Dendritic cell treated with granulocyte-macrophage colony-stimulating factor and Interleukin-4, amounts not matched to agents 40 ng/mL and 50 ng/mL, for 4 days (primary cell): ENCODE results near the gene SLC6A2.
"Not testable (repeated sequence)": the region's sequence is repeated elsewhere in the genome, so short reads cannot be mapped to it uniquely, and the experiment has no call there.

Source experiments
- H3K27ac Mint-ChIP-seq: one replicate; pipeline ENCODE4 v1.8.0; 2022; ENCODE audit warnings: mild to moderate bottlenecking, mixed read lengths
- H3K27me3 Mint-ChIP-seq: one replicate; pipeline ENCODE4 v1.8.0; 2022; ENCODE audit warnings: mild to moderate bottlenecking, mixed read lengths
- H3K36me3 Mint-ChIP-seq: one replicate; pipeline ENCODE4 v1.8.0; 2022; ENCODE audit warnings: low read depth, mixed read lengths
- H3K4me1 Mint-ChIP-seq: one replicate; pipeline ENCODE4 v1.8.0; 2022; ENCODE audit warnings: low read depth, mixed read lengths
- H3K4me3 Mint-ChIP-seq: one replicate; pipeline ENCODE4 v1.8.0; 2022; ENCODE audit warnings: mild to moderate bottlenecking, moderate library complexity, mixed read lengths
- H3K9me3 Mint-ChIP-seq: one replicate; pipeline ENCODE4 v1.8.0; 2022; ENCODE audit warnings: mixed read lengths
- intact Hi-C: fragments of 100-400 bp; cut with micrococcal nuclease; formaldehyde crosslinking; loops from one replicate; pipeline ENCODE4 v1.15.0; 2022

The SLC6A2 gene

GRCh38 chr16:55732496-55732895 is 76.7 kb downstream of the SLC6A2 start:
- no peaks in the 10 kb centered on the region for H3K36me3 Mint-ChIP-seq
- intact Hi-C loops: no loop called here
- no peaks in the 10 kb centered on the region for H3K9me3 Mint-ChIP-seq
- no peak overlapping the region for H3K4me3 Mint-ChIP-seq
- peaks cover 5% of the 10 kb centered on the region for H3K4me1 Mint-ChIP-seq
- H3K27me3 Mint-ChIP-seq: peaks cover 25% of the 10 kb centered on the region
- no peak overlapping the region for H3K27ac Mint-ChIP-seq

DNA sequence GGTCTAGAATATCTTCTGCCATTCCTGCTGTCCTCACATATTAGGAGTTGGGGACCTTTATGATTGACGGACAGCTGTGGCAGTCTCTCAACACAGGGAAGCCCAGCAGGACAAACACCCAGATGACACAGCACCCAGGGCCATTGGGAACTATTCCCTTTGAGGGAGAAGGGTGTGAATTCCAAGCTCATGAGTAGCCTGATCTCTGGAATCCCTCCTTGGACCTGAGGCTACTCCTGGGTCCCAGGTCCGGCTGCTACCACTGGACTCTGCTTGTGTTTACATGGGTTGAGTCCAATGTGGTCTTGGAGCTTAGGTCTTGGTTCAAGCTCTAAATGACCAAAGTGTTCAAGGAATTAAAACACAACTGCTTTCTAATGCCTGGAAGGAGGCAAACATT is 78.9 kb downstream of the SLC6A2 start:
- intact Hi-C loops: no loop called here
- H3K27me3 Mint-ChIP-seq: peaks cover 30% of the 10 kb centered on the region

GRCh38 chr16:55735120-55735781 is 79.5 kb downstream of the SLC6A2 start:
- H3K9me3 Mint-ChIP-seq: no peaks in the 10 kb centered on the region
- intact Hi-C loops: no loop called here
- no peak overlapping the region for H3K27ac Mint-ChIP-seq
- no peaks in the 10 kb centered on the region for H3K36me3 Mint-ChIP-seq
- peaks cover 26% of the 10 kb centered on the region for H3K27me3 Mint-ChIP-seq
- H3K4me1 Mint-ChIP-seq: peaks cover 5% of the 10 kb centered on the region
- H3K4me3 Mint-ChIP-seq: no peak overlapping the region

More for the DNA sequence above, 78.9 kb downstream of the SLC6A2 start:
- Mint-ChIP-seq H3K27ac (no peak overlapping the region), H3K4me1 (peaks cover 5% of the 10 kb centered on the region), H3K9me3 (no peaks in the 10 kb centered on the region), H3K36me3 (no peaks in the 10 kb centered on the region), H3K4me3 (no peak overlapping the region)

- Mint-ChIP-seq H3K36me3 (no peaks in the 10 kb centered on the region), H3K27me3 (peaks cover 25% of the 10 kb centered on the region), H3K4me3 (no peak overlapping the region), H3K9me3 (no peaks in the 10 kb centered on the region), H3K27ac (no peak overlapping the region), H3K4me1 (peaks cover 3% of the 10 kb centered on the region)
- intact Hi-C loops: no loop called here
Measured at GRCh38 chr16:55736671-55737070, 80.9 kb downstream of the SLC6A2 start.

DNA sequence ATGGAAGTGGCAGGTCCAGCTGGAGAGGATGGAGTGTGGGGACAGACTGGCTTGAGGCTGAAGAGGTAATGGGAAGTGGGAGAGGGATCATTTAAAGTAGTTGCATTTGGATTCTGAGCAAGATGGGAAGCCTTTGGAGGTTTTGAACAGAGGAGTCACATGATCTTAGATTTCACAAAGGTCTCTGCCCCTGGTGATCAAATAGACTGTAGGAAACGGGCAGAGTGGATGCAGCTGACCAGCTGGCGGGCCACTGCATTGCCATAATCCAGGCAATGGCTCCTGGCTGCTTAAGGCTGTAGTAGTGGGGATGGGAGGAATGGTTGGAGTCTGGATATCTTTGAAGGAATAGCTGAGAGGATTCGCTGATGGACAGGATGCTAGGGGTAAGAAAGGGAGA is 81.5 kb downstream of the SLC6A2 start:
- H3K9me3 Mint-ChIP-seq: no peaks in the 10 kb centered on the region
- intact Hi-C loops: no loop called here
- H3K4me3 Mint-ChIP-seq: no peak overlapping the region
- H3K4me1 Mint-ChIP-seq: no peaks in the 10 kb centered on the region
- H3K27ac Mint-ChIP-seq: no peak overlapping the region
- peaks cover 26% of the 10 kb centered on the region for H3K27me3 Mint-ChIP-seq
- H3K36me3 Mint-ChIP-seq: no peaks in the 10 kb centered on the region

- intact Hi-C loops: no loop called here
- H3K4me3 Mint-ChIP-seq: no peak overlapping the region
- H3K9me3 Mint-ChIP-seq: no peaks in the 10 kb centered on the region
- H3K36me3 Mint-ChIP-seq: no peaks in the 10 kb centered on the region
- H3K4me1 Mint-ChIP-seq: no peaks in the 10 kb centered on the region
- H3K27ac Mint-ChIP-seq: no peak overlapping the region
- peaks cover 31% of the 10 kb centered on the region for H3K27me3 Mint-ChIP-seq
Measured at GRCh38 chr16:55737966-55738365, 82.2 kb downstream of the SLC6A2 start.

GRCh38 chr16:55746081-55746480 is 90.3 kb downstream of the SLC6A2 start:
- intact Hi-C loops: no loop called here
- Mint-ChIP-seq H3K27ac (no peak overlapping the region), H3K4me1 (no peaks in the 10 kb centered on the region), H3K4me3 (no peak overlapping the region), H3K9me3 (peaks cover 14% of the 10 kb centered on the region), H3K27me3 (peaks cover 34% of the 10 kb centered on the region), H3K36me3 (no peaks in the 10 kb centered on the region)

DNA sequence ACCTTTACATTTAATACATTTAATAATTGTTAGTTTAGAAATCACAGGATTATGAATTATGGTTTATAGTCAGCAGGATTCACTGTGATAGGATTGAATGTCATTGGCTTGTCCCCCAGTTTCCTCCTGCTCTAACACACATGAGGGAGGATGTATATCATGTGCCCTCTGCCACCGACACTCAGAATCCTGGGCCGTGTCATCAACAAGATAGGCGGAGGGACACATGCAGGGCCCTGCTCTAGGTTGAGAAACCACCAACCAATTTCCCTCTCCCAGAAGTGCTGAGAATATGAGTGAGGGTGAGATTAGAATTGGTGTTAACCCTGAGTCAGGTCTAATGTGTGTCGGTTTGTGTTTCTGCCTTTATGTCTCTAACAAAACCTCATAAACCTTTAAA is 92.0 kb downstream of the SLC6A2 start:
- intact Hi-C loops: no loop called here
- H3K4me1 Mint-ChIP-seq: peaks cover 6% of the 10 kb centered on the region

GRCh38 chr16:55752465-55753144 is 96.8 kb downstream of the SLC6A2 start:
- H3K4me3 Mint-ChIP-seq, intact Hi-C loops, H3K27me3 Mint-ChIP-seq: not testable (repeated sequence)

More for the DNA sequence above, 92.0 kb downstream of the SLC6A2 start:
- peaks cover 29% of the 10 kb centered on the region for H3K27me3 Mint-ChIP-seq
- H3K4me3 Mint-ChIP-seq: no peak overlapping the region
- H3K27ac Mint-ChIP-seq: no peak overlapping the region
- peaks cover 29% of the 10 kb centered on the region for H3K9me3 Mint-ChIP-seq
- peaks cover under 1% of the 10 kb centered on the region for H3K36me3 Mint-ChIP-seq

GRCh38 chr16:55753145-55753631 is 97.4 kb downstream of the SLC6A2 start:
- H3K36me3 Mint-ChIP-seq, H3K4me3 Mint-ChIP-seq, H3K27me3 Mint-ChIP-seq, intact Hi-C loops: not testable (repeated sequence)
- H3K27ac Mint-ChIP-seq: peak overlapping the region; percentile 74
- peaks cover 57% of the 10 kb centered on the region for H3K9me3 Mint-ChIP-seq
- peaks cover 35% of the 10 kb centered on the region for H3K4me1 Mint-ChIP-seq

More at GRCh38 chr16:55752465-55753144, 96.8 kb downstream of the SLC6A2 start:
- Mint-ChIP-seq H3K4me1 (peaks cover 30% of the 10 kb centered on the region), H3K27ac (peak overlapping the region; percentile 74), H3K9me3 (peaks cover 51% of the 10 kb centered on the region)
- not testable (repeated sequence) for H3K36me3 Mint-ChIP-seq
